Stimulated activated CD8-positive, alpha-beta memory T cell treated with anti-CD3 and anti-CD28 coated beads, Interleukin-7, amount 100 ng/mL, for 24 hours (primary cell): Measurements from ENCODE around the gene IMMP2L.
"Not testable (repeated sequence)": the region's sequence is repeated elsewhere in the genome, so short reads cannot be mapped to it uniquely, and the experiment has no call there.

Experiments
- DNase-seq: peaks from one replicate; pipeline ENCODE4 v3.0.0-alpha.2; 2020; ENCODE audit warnings: low read depth

Gene IMMP2L

DNA sequence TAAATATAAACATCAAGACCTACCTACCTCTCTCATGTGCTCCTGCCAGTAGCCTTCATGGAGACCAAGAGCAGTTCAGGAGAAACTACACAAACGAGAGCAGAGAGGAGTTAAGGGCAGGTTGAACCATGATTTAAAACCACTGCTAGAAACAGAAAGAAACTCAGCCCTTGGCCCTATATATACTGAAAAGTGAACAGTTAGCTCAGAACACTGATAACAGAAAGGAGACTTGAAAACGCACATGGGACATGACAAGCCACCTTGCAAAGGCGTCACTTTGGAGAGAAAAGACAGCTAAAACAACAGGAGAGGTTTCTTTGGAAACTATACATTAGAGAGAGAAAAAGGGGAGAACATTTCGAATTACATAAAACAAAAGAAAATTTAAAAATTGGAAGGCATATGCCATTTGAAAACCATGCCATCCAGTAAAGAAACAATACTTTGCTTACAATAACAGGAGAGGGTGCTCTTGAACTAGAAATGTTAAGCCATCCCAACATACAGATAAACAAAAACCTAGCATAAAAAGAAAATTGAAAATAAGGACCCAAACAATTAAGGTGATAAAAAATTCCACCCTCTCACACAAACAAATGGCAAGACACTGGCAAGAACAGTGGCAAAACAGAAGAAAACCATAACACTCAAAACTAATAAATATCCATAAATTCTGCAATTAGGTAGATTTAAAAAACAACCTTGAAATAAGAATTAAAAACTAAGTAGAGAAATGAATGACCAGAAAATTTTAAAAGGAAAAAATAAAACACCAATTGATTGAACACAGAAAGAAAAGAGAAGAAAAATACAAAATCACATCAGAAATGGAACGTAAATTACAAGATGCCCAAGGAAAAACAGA lies 232.7 kb downstream of the IMMP2L start:
- DNase-seq, result no peak

GRCh38 chr7:111328487-111328886 lies 233.8 kb downstream of the IMMP2L start:
- no peak for DNase-seq

DNA sequence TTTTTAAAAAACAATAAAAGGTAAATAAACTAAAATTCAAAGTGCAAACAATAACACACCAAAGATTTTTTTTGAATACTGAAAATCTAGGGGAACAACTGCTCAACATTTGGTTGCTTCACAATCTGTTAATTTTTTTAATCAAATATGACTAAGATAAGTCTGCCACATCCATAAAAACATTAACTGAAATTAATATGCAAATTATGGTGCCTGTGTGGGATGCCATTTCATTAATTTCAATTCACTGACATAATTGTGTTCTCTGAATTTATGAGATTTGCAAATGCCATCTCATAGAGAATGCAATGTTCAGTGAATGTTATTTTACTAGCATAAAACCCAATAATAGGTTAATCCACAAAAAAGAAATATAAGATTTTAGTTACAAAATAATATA lies 237.5 kb downstream of the IMMP2L start:
- no peak for DNase-seq

DNA sequence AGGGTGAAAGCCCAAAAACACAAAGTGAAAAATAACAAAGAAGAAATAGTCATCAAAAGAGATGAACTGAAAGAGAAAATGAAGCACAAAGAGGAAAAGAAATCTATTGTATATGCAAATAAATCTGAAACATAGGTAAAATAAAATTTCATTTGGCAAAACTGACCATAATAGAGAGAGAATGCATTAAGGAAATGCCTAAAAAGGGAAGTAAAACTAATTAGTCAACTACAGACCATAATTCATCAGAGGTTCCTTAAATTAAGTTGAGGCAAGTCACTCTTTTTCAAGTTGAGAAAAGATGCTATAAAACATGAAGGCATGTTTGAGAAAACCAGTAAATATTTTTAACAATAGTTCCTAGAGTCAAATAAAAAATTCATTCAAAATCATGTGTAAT lies 238.1 kb downstream of the IMMP2L start:
- DNase-seq, result no peak

DNA sequence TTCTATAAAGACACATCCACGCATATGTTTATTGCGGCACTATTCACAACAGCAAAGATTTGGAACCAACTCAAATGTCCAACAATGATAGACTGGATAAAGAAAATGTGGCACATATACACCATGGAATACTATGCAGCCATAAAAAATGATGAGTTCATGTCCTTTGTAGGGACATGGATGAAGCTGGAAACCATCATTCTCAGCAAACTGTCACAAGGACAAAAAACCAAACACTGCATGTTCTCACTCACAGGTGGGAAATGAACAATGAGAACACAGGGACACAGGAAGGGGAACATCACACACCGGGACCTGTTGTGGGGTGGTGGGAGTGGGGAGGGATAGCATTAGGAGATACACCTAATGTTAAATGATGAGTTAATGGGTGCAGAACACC lies 238.6 kb downstream of the IMMP2L start:
- DNase-seq, result not testable (repeated sequence)

DNA sequence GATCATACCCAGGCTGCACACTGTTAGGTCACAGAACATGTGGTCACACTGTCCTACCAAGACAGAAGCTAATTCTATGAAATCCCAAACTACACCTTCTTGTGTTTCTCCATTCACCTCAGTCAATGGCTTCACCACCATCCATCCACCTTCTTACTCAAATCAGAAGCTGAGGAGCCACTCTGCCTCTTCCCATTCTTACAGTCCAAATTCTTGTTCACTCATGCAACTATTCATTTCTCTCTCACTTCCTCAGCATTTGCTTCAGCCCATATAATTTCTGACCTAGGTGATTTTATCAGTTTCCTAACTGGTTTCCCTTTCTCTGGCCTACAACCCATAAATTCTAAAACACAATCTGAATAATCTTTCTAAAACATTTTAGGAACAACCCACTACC lies 242.2 kb downstream of the IMMP2L start:
- no peak for DNase-seq

DNA sequence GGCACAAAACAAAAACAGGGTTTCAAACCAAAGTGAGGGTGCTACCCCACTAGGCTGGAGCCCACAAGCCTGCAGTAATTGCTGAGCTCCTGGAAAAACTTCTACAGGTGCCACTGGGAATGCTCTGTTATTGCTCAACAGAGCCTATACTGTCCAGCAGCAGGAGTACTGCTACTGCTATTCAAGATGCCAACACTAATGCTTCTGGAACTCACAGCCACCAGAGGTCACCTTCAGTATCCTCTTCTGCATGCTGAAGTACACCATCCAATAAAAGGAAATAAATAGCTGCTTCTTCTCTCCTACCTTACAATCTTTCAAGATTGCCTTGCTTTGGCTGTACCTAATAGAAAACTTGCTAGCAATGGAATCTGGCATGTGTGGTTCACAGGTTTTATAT lies 249.3 kb downstream of the IMMP2L start:
- no peak for DNase-seq

DNA sequence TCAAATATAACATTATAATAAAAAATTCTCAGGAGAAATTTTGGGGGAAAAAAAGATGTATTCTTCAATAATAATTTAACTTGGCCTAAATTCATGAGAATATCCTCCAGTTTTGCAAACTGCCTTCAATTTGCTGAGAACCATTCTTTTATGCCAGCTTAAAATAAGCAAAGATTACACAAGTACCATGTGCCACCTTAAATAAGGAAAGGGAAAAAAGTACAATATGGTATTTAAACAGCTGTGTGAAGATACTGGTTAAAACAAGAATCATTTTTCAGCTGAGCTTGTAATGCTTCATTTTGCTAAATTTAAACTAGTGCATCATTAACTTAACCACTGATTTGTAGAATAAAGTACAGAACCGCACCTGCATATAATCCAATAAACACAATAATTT lies 253.6 kb downstream of the IMMP2L start:
- no peak for DNase-seq

DNA sequence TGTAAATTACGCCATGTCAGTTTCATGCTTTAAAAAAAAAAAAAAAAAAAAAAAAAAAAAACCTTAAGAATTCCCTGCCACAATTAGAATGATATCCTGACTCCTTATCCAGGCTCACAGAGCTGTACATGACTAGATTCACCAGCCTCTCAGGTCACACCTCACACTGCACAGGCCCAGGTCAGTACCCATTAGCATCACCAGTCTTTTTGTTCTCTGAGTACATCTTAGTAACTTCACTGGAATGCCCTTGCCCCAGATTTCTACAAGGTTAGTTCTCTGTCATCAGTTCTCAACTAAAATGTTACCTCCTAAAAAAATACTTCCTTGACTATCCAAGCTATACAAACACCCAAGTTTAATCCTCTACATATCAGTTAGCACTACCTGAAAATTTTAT lies 260.4 kb downstream of the IMMP2L start:
- no peak for DNase-seq

GRCh38 chr7:111294494-111294893 lies 267.8 kb downstream of the IMMP2L start:
- no peak for DNase-seq

GRCh38 chr7:111292026-111292470 lies 270.2 kb downstream of the IMMP2L start:
- no peak for DNase-seq

- no peak for DNase-seq
Measured at GRCh38 chr7:111290982-111291381, 271.3 kb downstream of the IMMP2L start.

GRCh38 chr7:111290419-111290818 lies 271.9 kb downstream of the IMMP2L start:
- no peak for DNase-seq

- DNase-seq, result not testable (repeated sequence)
Measured at GRCh38 chr7:111288441-111288840, 273.9 kb downstream of the IMMP2L start.

DNA sequence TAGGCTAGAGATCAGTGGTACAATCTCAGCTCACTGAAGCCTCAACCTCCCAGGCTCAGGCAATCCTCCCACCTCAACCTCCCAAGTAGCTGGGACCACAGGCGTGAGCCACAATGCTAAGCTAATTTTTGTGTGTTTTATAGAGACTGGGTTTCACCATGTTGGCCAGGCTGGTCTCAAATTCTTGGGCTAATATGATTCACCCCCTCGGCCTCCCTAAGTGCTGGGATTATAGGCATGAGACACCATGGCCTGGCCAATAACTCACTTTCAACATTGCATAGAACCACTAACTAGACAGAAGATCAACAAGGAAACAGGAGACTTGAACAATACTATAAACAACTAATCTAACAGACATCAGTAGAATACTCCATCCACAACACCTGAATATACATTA lies 279.7 kb downstream of the IMMP2L start:
- DNase-seq, result no peak

DNA sequence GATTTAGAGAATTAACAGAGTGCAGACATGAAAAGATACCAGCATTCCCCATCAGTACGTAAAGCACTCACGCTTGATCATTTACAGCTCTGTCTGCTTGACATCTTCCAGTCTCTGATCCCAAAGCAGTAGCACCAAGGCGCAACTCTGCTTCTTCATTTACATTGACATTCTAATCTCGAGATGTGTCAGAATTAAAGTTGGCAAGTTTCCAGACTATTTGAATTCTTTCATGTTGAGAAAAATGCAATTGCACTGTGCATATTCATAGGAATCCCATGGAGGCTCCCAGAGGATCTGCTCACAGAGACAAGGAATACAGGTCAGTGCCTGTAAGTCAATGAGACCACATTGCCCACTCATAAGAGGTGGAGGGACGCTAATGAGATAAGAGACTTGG lies 287.4 kb downstream of the IMMP2L start:
- no peak for DNase-seq

DNA sequence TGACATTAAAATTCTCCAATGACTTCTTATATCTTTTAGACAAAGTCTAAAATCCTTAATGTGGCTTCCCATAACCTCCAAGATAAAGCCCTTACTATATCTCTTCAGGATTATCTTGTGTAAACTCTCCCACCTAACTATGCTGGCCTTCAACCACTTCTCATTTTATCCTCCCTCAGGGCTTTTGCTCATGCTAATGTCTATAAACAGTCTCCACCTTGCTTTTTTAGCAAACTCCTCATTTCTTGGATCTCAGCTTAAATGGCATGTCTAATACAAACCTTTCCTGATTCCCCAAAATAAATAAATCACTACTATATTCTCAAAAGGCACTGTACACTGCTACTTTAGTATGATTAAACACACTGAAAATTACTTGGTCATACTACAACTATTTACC lies 290.2 kb downstream of the IMMP2L start:
- no peak for DNase-seq

DNA sequence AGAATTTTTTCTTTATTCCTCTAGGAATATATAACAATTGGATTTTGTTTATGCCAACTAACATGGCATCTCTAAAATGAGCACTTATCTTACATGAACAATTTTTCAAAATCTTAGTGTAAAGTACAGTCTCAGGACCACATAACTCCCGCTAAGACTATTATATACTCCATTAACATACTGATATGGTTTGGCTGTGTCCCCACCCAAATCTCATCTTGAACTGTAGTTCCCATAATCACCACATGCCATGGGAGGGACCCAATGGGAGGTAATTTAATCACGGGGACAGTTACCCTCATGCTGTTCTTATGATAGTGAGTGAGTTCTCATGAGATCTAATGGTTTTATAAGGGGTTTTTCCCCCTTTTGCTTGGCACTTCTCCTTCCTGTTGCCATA lies 291.5 kb downstream of the IMMP2L start:
- not testable (repeated sequence) for DNase-seq

DNA sequence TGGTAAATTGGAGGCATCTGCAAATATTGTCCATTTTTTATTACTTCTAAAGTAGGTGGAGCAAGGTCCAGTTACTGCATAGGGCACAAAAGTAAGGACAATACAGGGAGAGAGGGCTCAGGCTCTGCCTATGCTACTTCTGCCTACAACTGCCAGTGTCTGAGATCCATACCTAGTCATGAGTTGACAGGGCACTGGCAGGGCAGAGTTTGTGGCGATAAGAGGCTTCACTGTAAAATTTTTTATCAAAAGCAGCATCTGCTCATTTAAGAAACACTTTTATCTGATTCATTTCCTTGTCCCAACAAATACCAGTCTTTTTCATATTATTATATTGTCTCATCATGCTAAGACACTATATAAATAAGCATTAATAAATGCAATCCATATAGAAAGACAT lies 293.4 kb downstream of the IMMP2L start:
- DNase-seq, result no peak

- DNase-seq, result no peak
Measured at GRCh38 chr7:111266613-111267012, 295.7 kb downstream of the IMMP2L start.

DNA sequence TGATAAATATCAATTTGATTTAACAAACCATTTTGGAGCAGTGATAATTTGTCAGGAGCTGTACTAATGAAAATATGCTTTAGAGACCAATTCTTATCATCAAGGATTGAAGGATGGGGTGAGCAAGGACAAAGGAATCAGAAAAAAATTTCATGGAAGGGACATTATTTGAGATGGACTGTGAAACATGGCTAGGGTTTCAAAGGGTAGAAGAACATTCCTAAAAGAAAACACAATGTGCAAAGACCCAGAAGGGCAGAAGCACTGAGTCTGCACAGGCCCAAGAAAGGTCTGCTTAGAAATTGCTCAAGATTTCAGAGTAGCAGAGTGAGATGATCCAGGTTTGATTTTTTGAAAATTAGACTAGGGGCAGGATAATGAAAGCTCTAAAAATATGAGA lies 296.9 kb downstream of the IMMP2L start:
- DNase-seq, result no peak

DNA sequence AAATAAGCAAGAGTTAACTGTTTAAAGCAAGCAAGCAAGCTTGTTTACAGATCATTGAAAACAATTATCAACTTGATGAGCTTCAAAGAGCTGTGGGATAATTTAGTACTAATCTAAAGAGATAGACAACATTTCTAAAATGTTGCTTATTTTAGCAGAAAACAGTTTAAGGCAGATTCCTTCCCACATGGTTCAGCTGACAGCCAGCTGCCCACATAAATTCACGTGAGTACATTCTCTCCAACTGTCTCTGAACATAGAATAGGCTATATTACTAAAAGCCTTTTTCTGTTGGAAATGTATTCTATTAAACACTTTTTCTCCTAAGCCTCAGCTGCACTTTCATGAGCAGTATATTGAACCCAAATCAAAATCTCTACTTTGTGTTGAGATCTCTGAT lies 297.3 kb downstream of the IMMP2L start:
- DNase-seq, result no peak

- no peak for DNase-seq
Measured at GRCh38 chr7:111264111-111264868, 298.0 kb downstream of the IMMP2L start.
